ENCODE data around the gene HTR3D.

Gene HTR3D

GRCh38 chr3:184073621-184074020, 42.1 kb downstream of the HTR3D start:
- TF ChIP-seq ZNF274 (IDR thresholded peaks at IDR 0.05; ENCODE audit: low read depth, low read length): no peak

GRCh38 chr3:184075901-184076300, 44.4 kb downstream of the HTR3D start:
- TF ChIP-seq ZNF274 (IDR thresholded peaks at IDR 0.05; ENCODE audit: low read depth, low read length): no peak
- H3K4me3 ChIP-seq (ENCODE audit: low read length): no peak overlapping the region

More at GRCh38 chr3:184073621-184074020, 42.1 kb downstream of the HTR3D start:
- H3K4me3 ChIP-seq (ENCODE audit: low read length): no peak overlapping the region

GRCh38 chr3:184077881-184078280, 46.3 kb downstream of the HTR3D start:
- no peak for TF ChIP-seq ZNF274 (IDR thresholded peaks at IDR 0.05; ENCODE audit: low read depth, low read length)

GRCh38 chr3:184078851-184079250, 47.3 kb downstream of the HTR3D start:
- TF ChIP-seq ZNF274 (IDR thresholded peaks at IDR 0.05; ENCODE audit: low read depth, low read length): no peak
- H3K4me3 ChIP-seq (ENCODE audit: low read length): no peak overlapping the region

More at GRCh38 chr3:184077881-184078280, 46.3 kb downstream of the HTR3D start:
- H3K4me3 ChIP-seq (ENCODE audit: low read length): no peak overlapping the region

- no peak for TF ChIP-seq ZNF274 (IDR thresholded peaks at IDR 0.05; ENCODE audit: low read depth, low read length)
- no peak overlapping the region for H3K4me3 ChIP-seq (ENCODE audit: low read length)
These were observed 49.7 kb downstream of the HTR3D start for GRCh38 chr3:184081116-184081830.

- no peak for TF ChIP-seq ZNF274 (IDR thresholded peaks at IDR 0.05; ENCODE audit: low read depth, low read length)
- H3K4me3 ChIP-seq (ENCODE audit: low read length): no peak overlapping the region
These were observed 50.5 kb downstream of the HTR3D start for GRCh38 chr3:184082034-184082433.

- H3K4me3 ChIP-seq (ENCODE audit: low read length): no peak overlapping the region
- no peak for TF ChIP-seq ZNF274 (IDR thresholded peaks at IDR 0.05; ENCODE audit: low read depth, low read length)
These were observed 50.9 kb downstream of the HTR3D start for GRCh38 chr3:184082465-184082864.

- H3K4me3 ChIP-seq (ENCODE audit: low read length): no peak overlapping the region
- TF ChIP-seq ZNF274 (IDR thresholded peaks at IDR 0.05; ENCODE audit: low read depth, low read length): no peak
These were observed 53.9 kb downstream of the HTR3D start for GRCh38 chr3:184085389-184085852.

Data from GM08714 (cell line).